A549 (cell line): ENCODE measurements around the gene ARRDC3. TPM values are rescaled to one million over a fixed set of nuclear protein-coding genes. Genes with fewer than 3 reads are reported as not detected.

Source experiments
- ATAC-seq, 2 experiments: fragments of 200-7000 bp in 1 of 2; fragments of >200 bp in 1 of 2; cut with Nextera tagmentation in 1 of 2; cut with Tn5 transposase in 1 of 2; 3 replicates each; pipeline versions ENCODE4 v1.8.0 to v1.9.1; 2018 to 2020; ENCODE audit warnings: mild to moderate bottlenecking in 1 of 2, moderate library complexity in 1 of 2
- CTCF ChIA-PET: fragments of 300-600 bp; sonication (Branson Sonifier 250); formaldehyde crosslinking; extraction: SDS; loops from one replicate; lab custom pipeline; 2021; ENCODE audit warnings: antibody characterized with exemption, inconsistent platforms; lab: Yijun Ruan, JAX
- POLR2A ChIA-PET: fragments of 350-600 bp; formaldehyde crosslinking; extraction: SDS; loops from one replicate; lab custom pipeline; 2021; ENCODE audit warnings: antibody characterized with exemption, inconsistent platforms; lab: Yijun Ruan, JAX
- DNase-seq, 2 experiments: peaks; one replicate each; pipeline versions ENCODE4 v3.0.0 to v3.0.0-alpha.2; 2011 to 2016; ENCODE audit warnings: low read depth in 1 of 2, low spot score in 1 of 2
- FAIRE-seq: peaks from 2 replicates; lab custom pipeline; 2011; peaks lifted over from hg19 to GRCh38; lab: Jason Lieb, UNC
- H3K27ac ChIP-seq, 2 experiments: fragments of >200 bp; sonication (Bioruptor Twin); formaldehyde crosslinking; 3 replicates each; pipeline ENCODE4 v1.5.1; 2016 to 2017
- H3K4me1 ChIP-seq: fragments of >200 bp; sonication (Bioruptor Twin); formaldehyde crosslinking; 3 replicates; pipeline ENCODE4 v1.6.1; 2016
- H3K4me2 ChIP-seq: fragments of >200 bp; sonication (Bioruptor Twin); formaldehyde crosslinking; 3 replicates; pipeline ENCODE4 v1.6.1; 2016
- H3K4me3 ChIP-seq: fragments of >200 bp; sonication (Bioruptor Twin); formaldehyde crosslinking; 3 replicates; pipeline ENCODE4 v1.5.1; 2016
- H3K9me3 ChIP-seq: fragments of >200 bp; sonication (Bioruptor Twin); formaldehyde crosslinking; 3 replicates; pipeline ENCODE4 v1.6.1; 2016
- CHD2 ChIP-seq: fragments of 150-350 bp; IDR thresholded peaks from 2 replicates; pipeline ENCODE4 v1.6.1; 2014; ENCODE audit warnings: low read length; ENCODE audit not compliant: partially characterized antibody
- USF2 ChIP-seq: fragments of 450-650 bp; IDR thresholded peaks from 2 replicates; pipeline ENCODE4 v1.6.1; 2014; ENCODE audit warnings: antibody characterized with exemption
- WGBS: methylation state at CpG from one replicate; pipeline ENCODE4 v1.1.6; 2017; ENCODE audit errors: missing lambda C conversion rate; 5-methylcytosine and 5-hydroxymethylcytosine counted together
- polyA plus RNA-seq, 4 experiments: library from polyadenylated mRNA; depleted of rRNA in 3 of 4; stranded (reverse); fragments of >200 nt; fragmentation: RNase III in 1 of 4; extraction: RNeasy Plus Mini Kit Qiagen cat#74134 plus additional on column Dnase treatment in 1 of 4; gene quantifications; 2 replicates in 3 of 4; 3 replicates in 1 of 4; pipeline ENCODE4 v1.2.3, GENCODE V29; 2011 to 2017
- TF ChIP-seq, protein P1 (sequence below): fragments of 200-600 bp; sonication (generic); IDR thresholded peaks from 2 replicates; pipeline ENCODE4 v1.6.1; 2016; ENCODE audit warnings: antibody characterized with exemption, mild to moderate bottlenecking, moderate library complexity

The ARRDC3 gene
- polyA plus RNA-seq, 2 of the 4 experiments (the other 2 are of a cell fraction): 9.9 to 36.3 TPM

GRCh38 chr5:91319667-91320066 lies 63.5 kb downstream of the ARRDC3 start:
- no peak overlapping the region for H3K4me2 ChIP-seq
- H3K9me3 ChIP-seq: no peaks in the 10 kb centered on the region
- no peak for TF ChIP-seq USF2
- TF ChIP-seq CHD2: no peak
- TF ChIP-seq, all 56 proteins: peak for 0
- ATAC-seq: no peak
- H3K4me3 ChIP-seq: no peak overlapping the region
- DNase-seq: no peak
- CTCF ChIA-PET: no interaction called here
- no peak overlapping the region for H3K27ac ChIP-seq
- FAIRE-seq: peak; percentile 51
- WGBS: 93% methylated on average over 2 of the region's 2 CpGs
- POLR2A ChIA-PET: interaction anchor here (0.6 kb wide), 1 partner anchor 22 kb away, joined by 3 read pairs; no protein-coding TSS in a partner anchor
- H3K4me1 ChIP-seq: peaks cover 11% of the 10 kb centered on the region

- ChIA-PET POLR2A (no interaction called here), CTCF (no interaction called here)
- no peak for ATAC-seq
- Histone ChIP-seq H3K4me1 (peaks cover 18% of the 10 kb centered on the region), H3K4me3 (no peak overlapping the region), H3K9me3 (no peaks in the 10 kb centered on the region), H3K4me2 (no peak overlapping the region), H3K27ac (peak overlapping the region in 1 of 2 experiments; percentile 47; a peak in 2 of 6 replicates)
- WGBS: 96% methylated on average over 9 of the region's 9 CpGs
- DNase-seq: no peak
- no peak for TF ChIP-seq USF2
- TF ChIP-seq, protein P1, sequence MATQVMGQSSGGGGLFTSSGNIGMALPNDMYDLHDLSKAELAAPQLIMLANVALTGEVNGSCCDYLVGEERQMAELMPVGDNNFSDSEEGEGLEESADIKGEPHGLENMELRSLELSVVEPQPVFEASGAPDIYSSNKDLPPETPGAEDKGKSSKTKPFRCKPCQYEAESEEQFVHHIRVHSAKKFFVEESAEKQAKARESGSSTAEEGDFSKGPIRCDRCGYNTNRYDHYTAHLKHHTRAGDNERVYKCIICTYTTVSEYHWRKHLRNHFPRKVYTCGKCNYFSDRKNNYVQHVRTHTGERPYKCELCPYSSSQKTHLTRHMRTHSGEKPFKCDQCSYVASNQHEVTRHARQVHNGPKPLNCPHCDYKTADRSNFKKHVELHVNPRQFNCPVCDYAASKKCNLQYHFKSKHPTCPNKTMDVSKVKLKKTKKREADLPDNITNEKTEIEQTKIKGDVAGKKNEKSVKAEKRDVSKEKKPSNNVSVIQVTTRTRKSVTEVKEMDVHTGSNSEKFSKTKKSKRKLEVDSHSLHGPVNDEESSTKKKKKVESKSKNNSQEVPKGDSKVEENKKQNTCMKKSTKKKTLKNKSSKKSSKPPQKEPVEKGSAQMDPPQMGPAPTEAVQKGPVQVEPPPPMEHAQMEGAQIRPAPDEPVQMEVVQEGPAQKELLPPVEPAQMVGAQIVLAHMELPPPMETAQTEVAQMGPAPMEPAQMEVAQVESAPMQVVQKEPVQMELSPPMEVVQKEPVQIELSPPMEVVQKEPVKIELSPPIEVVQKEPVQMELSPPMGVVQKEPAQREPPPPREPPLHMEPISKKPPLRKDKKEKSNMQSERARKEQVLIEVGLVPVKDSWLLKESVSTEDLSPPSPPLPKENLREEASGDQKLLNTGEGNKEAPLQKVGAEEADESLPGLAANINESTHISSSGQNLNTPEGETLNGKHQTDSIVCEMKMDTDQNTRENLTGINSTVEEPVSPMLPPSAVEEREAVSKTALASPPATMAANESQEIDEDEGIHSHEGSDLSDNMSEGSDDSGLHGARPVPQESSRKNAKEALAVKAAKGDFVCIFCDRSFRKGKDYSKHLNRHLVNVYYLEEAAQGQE: no peak
- no peak for FAIRE-seq
Measured at GRCh38 chr5:91318724-91319123, 64.4 kb downstream of the ARRDC3 start.
